B cell (primary cell): Measurements from ENCODE around the gene WBP11. TPM values are rescaled to one million over a fixed set of nuclear protein-coding genes. Genes with fewer than 3 reads are reported as not detected.

ENCODE experiments used
- ATAC-seq: fragments of 200-7000 bp; cut with Tn5 transposase; one replicate; pipeline ENCODE4 v1.10.0; 2021; ENCODE audit warnings: low read depth, mild to moderate bottlenecking, moderate number of reproducible peaks, moderate library complexity
- CTCF ChIA-PET: fragments of 350-600 bp; sonication (Branson Sonifier 250); formaldehyde crosslinking; loops from one replicate; lab custom pipeline; 2021; ENCODE audit warnings: antibody characterized with exemption, inconsistent platforms; lab: Charles Lee
- POLR2A ChIA-PET: fragments of 350-600 bp; sonication (Branson Sonifier 250); formaldehyde crosslinking; loops from one replicate; lab custom pipeline; 2021; ENCODE audit warnings: antibody characterized with exemption; lab: Charles Lee
- DNase-seq: peaks from one replicate; pipeline ENCODE4 v3.0.0; 2013
- H2AFZ ChIP-seq: 2 replicates; pipeline ENCODE4 v1.6.1; 2012; ENCODE audit warnings: mild to moderate bottlenecking, low read depth, low read length; ENCODE audit not compliant: insufficient read depth, poor library complexity, severe bottlenecking
- H3K27ac ChIP-seq, 2 donors: 1 replicate in 1 of 2; 2 replicates in 1 of 2; pipeline ENCODE4 v1.5.1; 2012 to 2013; ENCODE audit warnings: low read length in 2 of 2, mild to moderate bottlenecking in 2 of 2, moderate library complexity in 1 of 2
- H3K27me3 ChIP-seq, 4 experiments: fragments of 200-600 bp in 1 of 4; sonication (generic) in 1 of 4; replicated peaks in 1 of 4; 1 replicate in 2 of 4; 2 replicates in 2 of 4; pipeline versions ENCODE4 v1.6.1 to v1.7.0; 2013 to 2016; ENCODE audit warnings: low read length in 3 of 4, mild to moderate bottlenecking in 2 of 4, mixed read lengths in 1 of 4, moderate library complexity in 1 of 4; ENCODE audit not compliant: insufficient read depth in 4 of 4, control insufficient read depth in 3 of 4; ENCODE audit errors: control extremely low read depth in 1 of 4
- H3K36me3 ChIP-seq, 2 experiments: replicated peaks in 1 of 2; 1 replicate in 1 of 2; 2 replicates in 1 of 2; pipeline versions ENCODE4 v1.6.1 to v1.7.1; 2013; ENCODE audit warnings: low read length in 1 of 2; ENCODE audit not compliant: insufficient read depth in 2 of 2, control insufficient read depth in 1 of 2; ENCODE audit errors: control extremely low read depth in 1 of 2, extremely low read depth in 1 of 2
- H3K4me1 ChIP-seq, 2 donors: fragments of 200-600 bp in 1 of 2; sonication (generic) in 1 of 2; 1 replicate in 1 of 2; 2 replicates in 1 of 2; pipeline versions ENCODE4 v1.5.1 to v1.6.1; 2013 to 2017; ENCODE audit warnings: low read length in 2 of 2; ENCODE audit not compliant: control insufficient read depth in 2 of 2, insufficient read depth in 2 of 2
- H3K4me2 ChIP-seq: replicated peaks from 2 replicates; pipeline ENCODE3; 2012; ENCODE audit warnings: mild to moderate bottlenecking, low read depth, low read length; ENCODE audit not compliant: poor library complexity, severe bottlenecking
- H3K4me3 ChIP-seq, 5 experiments: fragments of 200-600 bp in 1 of 5; sonication (generic) in 1 of 5; 1 replicate in 3 of 5; 2 replicates in 2 of 5; pipeline versions ENCODE4 v1.5.1 to v1.7.0; 2011 to 2016; ENCODE audit warnings: low read length in 4 of 5, mild to moderate bottlenecking in 4 of 5, low read depth in 2 of 5, control low read depth in 1 of 5, moderate library complexity in 1 of 5; ENCODE audit not compliant: insufficient read depth in 1 of 5; ENCODE audit errors: control extremely low read depth in 1 of 5, extremely low read depth in 1 of 5
- H3K79me2 ChIP-seq: fragments of 200-600 bp; sonication (generic); one replicate; pipeline ENCODE4 v1.6.0; 2016; ENCODE audit warnings: low read length; ENCODE audit not compliant: control insufficient read depth, insufficient read depth
- H3K9ac ChIP-seq: fragments of 200-600 bp; sonication (generic); 2 replicates; pipeline ENCODE4 v1.6.1; 2017; ENCODE audit warnings: mild to moderate bottlenecking, low read length, moderate library complexity
- H3K9me3 ChIP-seq, 3 donors: one replicate each; pipeline versions ENCODE4 v1.6.1 to v1.7.1; 2013; ENCODE audit warnings: low read length in 2 of 3; ENCODE audit not compliant: control insufficient read depth in 2 of 3, insufficient read depth in 1 of 3; ENCODE audit errors: control extremely low read depth in 1 of 3
- H4K20me1 ChIP-seq: 2 replicates; pipeline ENCODE4 v1.6.0; 2012; ENCODE audit warnings: mild to moderate bottlenecking, low read length; ENCODE audit not compliant: insufficient read depth, control insufficient read depth, poor library complexity, severe bottlenecking
- H3K27ac Mint-ChIP-seq: one replicate; pipeline ENCODE4 v1.8.0; 2021; ENCODE audit warnings: mixed read lengths
- H3K27me3 Mint-ChIP-seq: one replicate; pipeline ENCODE4 v1.8.0; 2021; ENCODE audit warnings: mixed read lengths
- H3K4me1 Mint-ChIP-seq: one replicate; pipeline ENCODE4 v1.8.0; 2021; ENCODE audit warnings: mixed read lengths
- H3K4me3 Mint-ChIP-seq: one replicate; pipeline ENCODE4 v1.8.0; 2021; ENCODE audit warnings: mixed read lengths
- H3K9me3 Mint-ChIP-seq: one replicate; pipeline ENCODE4 v1.8.0; 2022; ENCODE audit warnings: mixed read lengths; ENCODE audit not compliant: insufficient read depth
- EZH2 ChIP-seq: IDR thresholded peaks from 2 replicates; pipeline ENCODE4 v1.6.1; 2012; ENCODE audit warnings: borderline replicate concordance, low read depth, mild to moderate bottlenecking, moderate library complexity, low read length; ENCODE audit not compliant: insufficient read depth, poor library complexity, severe bottlenecking
- WGBS: methylation state at CpG from one replicate; pipeline ENCODE4 v1.1.5; 2013; ENCODE audit warnings: missing lambda C conversion rate; ENCODE audit not compliant: insufficient coverage; 5-methylcytosine and 5-hydroxymethylcytosine counted together
- intact Hi-C: fragments of 100-400 bp; cut with micrococcal nuclease; formaldehyde crosslinking; loops from one replicate; pipeline ENCODE4 v1.10.0; 2022
- polyA plus RNA-seq: library from polyadenylated mRNA; depleted of rRNA; stranded (reverse); fragments of >200 nt; gene quantifications from 2 replicates; pipeline ENCODE4 v1.2.3, GENCODE V29; 2012
- total RNA-seq, 2 donors: library from RNA; stranded (reverse); fragments of 120-200 nt in 1 of 2; gene quantifications; 1 replicate in 1 of 2; 2 replicates in 1 of 2; pipeline versions ENCODE4 v1.2.3 to v1.2.4, GENCODE V29; 2013 to 2022
- TF ChIP-seq, protein P1 (sequence below): fragments of 200-600 bp; IDR thresholded peaks from one replicate; pipeline ENCODE4 v1.8.0; 2022; ENCODE audit warnings: antibody characterized with exemption, mild to moderate bottlenecking

The WBP11 gene
- total and polyA plus RNA-seq, 2 donors (not counting 1 experiment from before 2014, with no cell fraction given): 13.6 to 84.7 TPM

DNA sequence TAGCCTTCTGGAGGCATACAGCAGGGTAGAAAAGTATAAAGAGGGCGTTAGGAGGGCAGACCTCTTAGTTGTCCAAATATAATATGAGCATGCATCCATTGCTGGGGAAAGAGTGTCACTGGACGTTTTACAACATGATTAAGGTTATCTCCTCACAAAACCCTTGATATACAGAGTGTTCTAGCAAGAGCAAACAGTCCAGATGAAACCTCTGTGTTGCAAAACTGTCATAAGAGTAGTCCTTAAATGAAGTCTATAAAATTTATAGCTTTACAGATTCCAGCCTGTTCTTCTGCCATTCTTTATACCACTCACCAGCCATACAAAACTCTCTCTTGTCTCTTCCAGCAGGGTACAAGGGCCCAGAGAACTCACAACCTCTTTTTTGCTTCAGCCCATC lies 21.7 kb downstream of the WBP11 start:
- H3K4me3 Mint-ChIP-seq: no peak overlapping the region
- H3K4me1 ChIP-seq: no peaks in the 10 kb centered on the region
- TF ChIP-seq, protein P1, sequence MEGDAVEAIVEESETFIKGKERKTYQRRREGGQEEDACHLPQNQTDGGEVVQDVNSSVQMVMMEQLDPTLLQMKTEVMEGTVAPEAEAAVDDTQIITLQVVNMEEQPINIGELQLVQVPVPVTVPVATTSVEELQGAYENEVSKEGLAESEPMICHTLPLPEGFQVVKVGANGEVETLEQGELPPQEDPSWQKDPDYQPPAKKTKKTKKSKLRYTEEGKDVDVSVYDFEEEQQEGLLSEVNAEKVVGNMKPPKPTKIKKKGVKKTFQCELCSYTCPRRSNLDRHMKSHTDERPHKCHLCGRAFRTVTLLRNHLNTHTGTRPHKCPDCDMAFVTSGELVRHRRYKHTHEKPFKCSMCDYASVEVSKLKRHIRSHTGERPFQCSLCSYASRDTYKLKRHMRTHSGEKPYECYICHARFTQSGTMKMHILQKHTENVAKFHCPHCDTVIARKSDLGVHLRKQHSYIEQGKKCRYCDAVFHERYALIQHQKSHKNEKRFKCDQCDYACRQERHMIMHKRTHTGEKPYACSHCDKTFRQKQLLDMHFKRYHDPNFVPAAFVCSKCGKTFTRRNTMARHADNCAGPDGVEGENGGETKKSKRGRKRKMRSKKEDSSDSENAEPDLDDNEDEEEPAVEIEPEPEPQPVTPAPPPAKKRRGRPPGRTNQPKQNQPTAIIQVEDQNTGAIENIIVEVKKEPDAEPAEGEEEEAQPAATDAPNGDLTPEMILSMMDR: no peak
- TF ChIP-seq EZH2: no peak
- no peak overlapping the region for H3K4me2 ChIP-seq
- no peak for ATAC-seq
- H3K27ac Mint-ChIP-seq: no peak overlapping the region
- CTCF ChIA-PET: interaction anchor here (1.1 to 1.3 kb wide), 3 partner anchors 11 to 22 kb away, joined by 3 to 7 read pairs (median 4); partner anchors contain the start of genes C12orf60 and WBP11
- H3K27me3 Mint-ChIP-seq: no peaks in the 10 kb centered on the region
- 100% methylated on average over 1 of the region's 2 CpGs for WGBS
- no peak overlapping the region for H3K27ac ChIP-seq
- no peaks in the 10 kb centered on the region for H3K27me3 ChIP-seq
- H3K9me3 Mint-ChIP-seq: no peaks in the 10 kb centered on the region
- H3K36me3 ChIP-seq: peaks cover 7 to 11% of the 10 kb centered on the region in 2 experiments
- no peak overlapping the region for H2AFZ ChIP-seq
- no peaks in the 10 kb centered on the region for H3K79me2 ChIP-seq
- H4K20me1 ChIP-seq: no peaks in the 10 kb centered on the region
- no peak overlapping the region for H3K9ac ChIP-seq
- H3K4me1 Mint-ChIP-seq: peaks cover 2% of the 10 kb centered on the region
- H3K4me3 ChIP-seq: no peak overlapping the region
- H3K9me3 ChIP-seq: no peaks in the 10 kb centered on the region
- no peak for DNase-seq
- POLR2A ChIA-PET: no interaction called here
- intact Hi-C loops: no loop called here

DNA sequence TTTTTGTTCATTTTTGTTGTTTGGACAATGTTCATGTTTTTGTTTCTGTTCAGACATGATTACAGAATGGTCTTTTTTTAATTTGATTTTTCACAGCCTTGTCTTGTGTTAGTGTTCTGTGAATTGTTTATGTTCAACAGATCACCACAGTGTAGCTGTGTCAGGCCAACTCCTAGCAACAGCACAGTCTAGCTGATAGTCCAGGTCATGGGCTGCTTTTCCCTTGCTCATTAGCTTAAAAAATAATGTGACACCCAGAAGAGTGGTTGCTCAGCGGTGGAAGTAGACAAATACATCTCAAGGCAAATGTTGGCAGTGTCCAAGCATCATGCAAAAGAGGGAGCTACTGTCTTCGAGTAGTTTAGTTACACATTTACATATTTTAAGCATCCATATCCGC lies 22.4 kb downstream of the WBP11 start:
- no peak overlapping the region for H3K4me3 ChIP-seq
- no CpG with 5 or more reads among the region's 3 CpGs for WGBS
- no peaks in the 10 kb centered on the region for H3K9me3 ChIP-seq
- intact Hi-C loops: no loop called here
- no peaks in the 10 kb centered on the region for H3K79me2 ChIP-seq
- Mint-ChIP-seq H3K27ac (no peak overlapping the region), H3K9me3 (no peaks in the 10 kb centered on the region), H3K4me1 (peaks cover 5% of the 10 kb centered on the region), H3K4me3 (no peak overlapping the region), H3K27me3 (no peaks in the 10 kb centered on the region)
- DNase-seq (no peak), ATAC-seq (no peak)
- no peak overlapping the region for H3K27ac ChIP-seq
- no peaks in the 10 kb centered on the region for H3K27me3 ChIP-seq
- H3K4me2 ChIP-seq: no peak overlapping the region
- no peak overlapping the region for H3K9ac ChIP-seq
- no peak for TF ChIP-seq EZH2
- TF ChIP-seq, protein P1: no peak
- H3K36me3 ChIP-seq: peaks cover 5 to 6% of the 10 kb centered on the region in 2 experiments
- POLR2A ChIA-PET: interaction anchor here (0.7 to 1.2 kb wide), 2 partner anchors 23 to 106 kb away, joined by 3 to 4 read pairs; partner anchors contain the start of genes C12orf60 and WBP11
- H2AFZ ChIP-seq: no peak overlapping the region
- CTCF ChIA-PET: interaction anchor here (1.1 to 1.3 kb wide), 2 partner anchors 10 to 11 kb away, joined by 3 to 4 read pairs; a partner anchor contains a TSS
- no peaks in the 10 kb centered on the region for H4K20me1 ChIP-seq
- H3K4me1 ChIP-seq: no peaks in the 10 kb centered on the region
